H1 (cell line): ENCODE data around the gene CNTN5. TPM values are rescaled to one million over a fixed set of nuclear protein-coding genes. Genes with fewer than 3 reads are reported as not detected.

Source experiments
- CTCF ChIA-PET: fragments of 300-600 bp; sonication (Branson Sonifier 250); formaldehyde crosslinking; loops from one replicate; lab custom pipeline; 2021; ENCODE audit not compliant: partially characterized antibody; lab: Charles Lee
- POLR2A ChIA-PET: fragments of 300-600 bp; sonication (Branson Sonifier 250); formaldehyde crosslinking; loops from one replicate; lab custom pipeline; 2021; ENCODE audit warnings: inconsistent platforms; ENCODE audit not compliant: partially characterized antibody; lab: Charles Lee
- DNase-seq, 2 experiments: peaks; one replicate each; pipeline versions ENCODE4 v3.0.0 to v3.0.0-alpha.2; 2010 to 2022; ENCODE audit warnings: low spot score in 2 of 2, low read depth in 1 of 2, mixed read lengths in 1 of 2
- FAIRE-seq: peaks from 2 replicates; lab custom pipeline; 2011; peaks lifted over from hg19 to GRCh38; lab: Jason Lieb, UNC
- H2AFZ ChIP-seq: 2 replicates; pipeline ENCODE4 v1.8.1; 2012; ENCODE audit warnings: low read length, inconsistent platforms
- H2AK5ac ChIP-seq: 2 replicates; pipeline ENCODE4 v1.6.1; 2013; ENCODE audit warnings: low read depth, low read length
- H2BK120ac ChIP-seq: replicated peaks from 2 replicates; pipeline ENCODE3; 2013; ENCODE audit warnings: low read depth, low read length, inconsistent platforms
- H2BK12ac ChIP-seq: 2 replicates; pipeline ENCODE4 v1.6.1; 2013; ENCODE audit warnings: low read depth, low read length
- H2BK15ac ChIP-seq: 2 replicates; pipeline ENCODE4 v1.6.1; 2013; ENCODE audit warnings: low read length
- H2BK20ac ChIP-seq: 2 replicates; pipeline ENCODE4 v1.6.1; 2013; ENCODE audit warnings: low read length
- H2BK5ac ChIP-seq: 2 replicates; pipeline ENCODE4 v1.6.1; 2013; ENCODE audit warnings: low read depth, low read length
- H3K14ac ChIP-seq: 2 replicates; pipeline ENCODE4 v1.6.1; 2013; ENCODE audit warnings: inconsistent platforms; ENCODE audit not compliant: insufficient read length
- H3K18ac ChIP-seq: 2 replicates; pipeline ENCODE4 v1.6.1; 2013; ENCODE audit warnings: low read length; ENCODE audit errors: extremely low read depth
- H3K23ac ChIP-seq: 2 replicates; pipeline ENCODE4 v1.6.1; 2013; ENCODE audit warnings: inconsistent platforms; ENCODE audit not compliant: insufficient read length
- H3K23me2 ChIP-seq: 2 replicates; pipeline ENCODE4 v1.6.1; 2013; ENCODE audit warnings: low read depth, low read length
- H3K27ac ChIP-seq: 2 replicates; pipeline ENCODE4 v1.6.1; 2011; ENCODE audit warnings: low read depth, low read length, inconsistent platforms
- H3K27me3 ChIP-seq, 4 experiments: replicated peaks in 1 of 4; 1 replicate in 1 of 4; 2 replicates in 3 of 4; pipeline versions ENCODE4 v1.6.1 to v1.8.1; 2011 to 2013; ENCODE audit warnings: low read length in 3 of 4, mild to moderate bottlenecking in 3 of 4, inconsistent platforms in 2 of 4, mixed read lengths in 2 of 4, moderate library complexity in 1 of 4; ENCODE audit not compliant: control insufficient read depth in 3 of 4, insufficient read depth in 3 of 4; ENCODE audit errors: extremely low read depth in 1 of 4
- H3K36me3 ChIP-seq, 4 experiments: 2 replicates each; pipeline versions ENCODE4 v1.6.1 to v1.8.1; 2011 to 2013; ENCODE audit warnings: mild to moderate bottlenecking in 4 of 4, low read length in 3 of 4, moderate library complexity in 2 of 4, control low read depth in 1 of 4, inconsistent platforms in 1 of 4; ENCODE audit not compliant: insufficient read depth in 4 of 4, control insufficient read depth in 2 of 4
- H3K4ac ChIP-seq: replicated peaks from 2 replicates; pipeline ENCODE3; 2013; ENCODE audit warnings: low read length, low read depth, mixed read lengths, inconsistent platforms; ENCODE audit not compliant: insufficient read length
- H3K4me1 ChIP-seq, 4 experiments: replicated peaks in 1 of 4; 1 replicate in 1 of 4; 2 replicates in 3 of 4; pipeline versions ENCODE4 v1.6.1 to v1.8.1; 2011 to 2013; ENCODE audit warnings: low read length in 3 of 4, inconsistent platforms in 2 of 4, mixed read lengths in 1 of 4; ENCODE audit not compliant: insufficient read depth in 4 of 4, control insufficient read depth in 3 of 4
- H3K4me2 ChIP-seq, 2 experiments: 2 replicates each; pipeline versions ENCODE4 v1.6.1 to v1.8.1; 2011 to 2013; ENCODE audit warnings: low read depth in 2 of 2, low read length in 2 of 2, control low read depth in 1 of 2, inconsistent platforms in 1 of 2, mild to moderate bottlenecking in 1 of 2; ENCODE audit not compliant: insufficient read depth in 1 of 2
- H3K4me3 ChIP-seq, 4 experiments: fragments of 200-600, 300-600 bp in 1 of 4; sonication (generic), shearing (Covaris generic), sonication (Bioruptor Twin) in 1 of 4; 2 replicates each; pipeline versions ENCODE4 v1.5.1 to v1.8.1; 2011 to 2016; ENCODE audit warnings: low read length in 4 of 4, low read depth in 3 of 4, control low read depth in 2 of 4, inconsistent platforms in 2 of 4, mild to moderate bottlenecking in 2 of 4, mixed read lengths in 1 of 4, moderate library complexity in 1 of 4; ENCODE audit not compliant: insufficient read depth in 2 of 4; ENCODE audit errors: extremely low read depth in 1 of 4
- H3K56ac ChIP-seq: replicated peaks from 2 replicates; pipeline ENCODE3; 2013; ENCODE audit warnings: low read depth, mild to moderate bottlenecking, mixed read lengths, low read length, inconsistent platforms; ENCODE audit not compliant: insufficient read length
- H3K79me1 ChIP-seq: 2 replicates; pipeline ENCODE4 v1.6.1; 2013; ENCODE audit warnings: low read depth, low read length, control low read depth
- H3K79me2 ChIP-seq, 2 experiments: 2 replicates each; pipeline versions ENCODE4 v1.6.1 to v1.8.1; 2012 to 2013; ENCODE audit warnings: low read length in 2 of 2, mild to moderate bottlenecking in 2 of 2, inconsistent platforms in 1 of 2; ENCODE audit not compliant: insufficient read depth in 2 of 2, control insufficient read depth in 1 of 2
- H3K9ac ChIP-seq, 4 experiments: replicated peaks in 1 of 4; 1 replicate in 1 of 4; 2 replicates in 3 of 4; pipeline versions ENCODE4 v1.6.1 to v1.8.1; 2011 to 2013; ENCODE audit warnings: low read depth in 3 of 4, low read length in 3 of 4, control low read depth in 2 of 4, mild to moderate bottlenecking in 2 of 4, moderate library complexity in 2 of 4, inconsistent platforms in 1 of 4; ENCODE audit errors: extremely low read depth in 1 of 4
- H3K9me3 ChIP-seq, 2 experiments: 2 replicates each; pipeline versions ENCODE4 v1.6.1 to v1.8.1; 2012 to 2013; ENCODE audit warnings: mild to moderate bottlenecking in 2 of 2, moderate library complexity in 2 of 2, control low read depth in 1 of 2, inconsistent platforms in 1 of 2, low read depth in 1 of 2, low read length in 1 of 2, mixed read lengths in 1 of 2; ENCODE audit not compliant: insufficient read depth in 2 of 2
- H4K20me1 ChIP-seq, 2 experiments: replicated peaks in 1 of 2; 2 replicates each; pipeline versions ENCODE3 to v1.8.1; 2011 to 2013; ENCODE audit warnings: inconsistent platforms in 2 of 2, low read length in 2 of 2, mild to moderate bottlenecking in 1 of 2; ENCODE audit not compliant: insufficient read depth in 2 of 2, control insufficient read depth in 1 of 2
- H4K5ac ChIP-seq: 2 replicates; pipeline ENCODE4 v1.6.1; 2013; ENCODE audit warnings: low read length, low read depth, mixed read lengths, inconsistent platforms; ENCODE audit not compliant: insufficient read length
- H4K8ac ChIP-seq: 2 replicates; pipeline ENCODE4 v1.8.0; 2013; ENCODE audit warnings: mild to moderate bottlenecking, moderate library complexity, low read length, inconsistent platforms; ENCODE audit not compliant: insufficient read depth; ENCODE audit errors: extremely low read depth
- H4K91ac ChIP-seq: replicated peaks from 2 replicates; pipeline ENCODE3; 2013; ENCODE audit warnings: low read length, mixed read lengths, inconsistent platforms; ENCODE audit not compliant: insufficient read length
- CHD2 ChIP-seq: IDR thresholded peaks from 2 replicates; pipeline ENCODE4 v1.6.1; 2012; ENCODE audit warnings: low read length, improper control_type of control experiment
- GTF2F1 ChIP-seq: IDR thresholded peaks from 2 replicates; pipeline ENCODE4 v1.6.1; 2012; ENCODE audit warnings: low read depth, low read length, improper control_type of control experiment, borderline replicate concordance
- SIRT6 ChIP-seq: IDR thresholded peaks from one replicate; pipeline ENCODE4 v1.7.1; 2012; ENCODE audit warnings: low read length, inconsistent platforms
- SUZ12 ChIP-seq: fragments of 200-600 bp; sonication (generic); IDR thresholded peaks from 2 replicates; pipeline ENCODE4 v1.6.1; 2012; ENCODE audit warnings: mild to moderate bottlenecking, inconsistent platforms, low read length, moderate library complexity, mixed read lengths
- WGBS, 2 experiments: shearing (Covaris generic) in 1 of 2; methylation state at CpG; one replicate each; pipeline versions ENCODE4 v1.1.6 to v1.1.7; 2013 to 2015; ENCODE audit warnings: low lambda C conversion rate in 2 of 2, mixed read lengths in 2 of 2, inconsistent platforms in 1 of 2, low coverage in 1 of 2, missing lambda C conversion rate in 1 of 2; ENCODE audit not compliant: insufficient replicate concordance in 2 of 2, insufficient coverage in 1 of 2, insufficient read length in 1 of 2; ENCODE audit errors: extremely low coverage in 1 of 2, missing lambda C conversion rate in 1 of 2; 5-methylcytosine and 5-hydroxymethylcytosine counted together
- polyA plus RNA-seq, 7 experiments: library from polyadenylated mRNA; depleted of rRNA in 3 of 7; stranded (reverse) in 5 of 7; unstranded in 2 of 7; fragments of >200 nt in 5 of 7; fragments of 200-250 nt in 2 of 7; gene quantifications; 1 replicate in 5 of 7; 2 replicates in 1 of 7; 4 replicates in 1 of 7; pipeline versions ENCODE4 v1.2.1 to v1.2.3, GENCODE V29; 2011 to 2013; ENCODE audit warnings: missing spikeins in 2 of 7, mixed read lengths in 2 of 7
- total RNA-seq: library from RNA; stranded (reverse); fragmentation: NEBNext Ultra II Directional; extraction: Animal tissue kit (Norgen Biotek cat#: 25700); gene quantifications from 2 replicates; pipeline ENCODE4 v1.2.1, GENCODE V29; 2021
- TF ChIP-seq, protein P1 (sequence below), 3 experiments: IDR thresholded peaks; 1 replicate in 2 of 3; 2 replicates in 1 of 3; pipeline versions ENCODE4 v1.5.1 to v1.6.1; 2011; ENCODE audit warnings: low read length in 3 of 3, mild to moderate bottlenecking in 3 of 3, inconsistent platforms in 2 of 3, low read depth in 1 of 3, moderate library complexity in 1 of 3; ENCODE audit not compliant: insufficient read depth in 1 of 3; ENCODE audit errors: control extremely low read depth in 1 of 3
- TF ChIP-seq, protein P2 (sequence below): IDR thresholded peaks from 2 replicates; pipeline ENCODE4 v1.6.1; 2012; ENCODE audit warnings: low read length, inconsistent platforms

CNTN5 gene
- total and polyA plus RNA-seq, 2 of the 8 experiments (the other 6 are each of a cell fraction or from before 2014, with no cell fraction given): not detected

DNA sequence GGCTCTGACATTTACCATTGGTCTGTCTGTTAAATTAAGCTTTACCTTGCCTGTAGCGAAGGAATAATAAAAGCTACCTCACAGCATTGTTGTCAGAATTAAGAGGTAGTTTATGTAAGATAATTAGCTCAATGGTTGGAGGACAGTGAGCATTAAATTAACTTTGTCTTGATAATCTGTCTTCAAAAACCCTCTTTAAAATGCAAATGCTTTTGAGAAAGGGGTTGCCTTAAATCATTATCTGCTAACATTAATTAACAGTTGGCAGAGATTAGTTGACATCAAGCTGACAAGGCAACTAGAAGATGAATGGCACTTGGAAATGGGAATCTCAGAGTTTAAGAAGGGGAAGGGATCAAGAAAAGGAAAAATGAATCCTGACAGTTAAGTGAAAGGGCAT lies 905.2 kb downstream of the CNTN5 start:
- H3K18ac ChIP-seq: no peak overlapping the region
- 0% methylated on average over 1 of the region's 1 CpG; no CpG with 5 or more reads in 1 of the 2 experiments for WGBS, 2 experiments
- H3K4me1 ChIP-seq: no peaks in the 10 kb centered on the region; a peak in 1 of 7 replicates
- peak overlapping the region in 1 of 4 experiments; percentile 13; a peak in 1 of 8 replicates for H3K4me3 ChIP-seq
- H2BK120ac ChIP-seq: no peak overlapping the region
- H2AK5ac ChIP-seq: no peak overlapping the region
- no peaks in the 10 kb centered on the region for H3K79me1 ChIP-seq
- peak in 1 of 2 experiments; percentile 1 for DNase-seq
- CTCF ChIA-PET: interaction anchor here (1.5 to 5.7 kb wide), 2 partner anchors 14 to 110 kb away, joined by 4 to 30 read pairs; no protein-coding TSS in a partner anchor
- peak overlapping the region in 1 of 2 experiments; percentile 39; a peak in 2 of 4 replicates for H3K4me2 ChIP-seq
- no peak overlapping the region for H2BK15ac ChIP-seq
- H3K79me2 ChIP-seq: no peaks in the 10 kb centered on the region
- H3K23me2 ChIP-seq: no peaks in the 10 kb centered on the region
- H4K20me1 ChIP-seq: no peaks in the 10 kb centered on the region
- H3K27ac ChIP-seq: no peak overlapping the region
- H3K36me3 ChIP-seq: peaks cover 0 to 3% (median 0%) of the 10 kb centered on the region in 4 experiments; a peak in 2 of 8 replicates
- H3K9me3 ChIP-seq: peaks cover 15 to 21% of the 10 kb centered on the region in 2 experiments
- H3K56ac ChIP-seq: no peak overlapping the region
- no peak overlapping the region for H2BK12ac ChIP-seq
- no peak overlapping the region for H3K14ac ChIP-seq
- peaks cover 0 to 3% (median 2%) of the 10 kb centered on the region in 4 experiments; a peak in 2 of 7 replicates for H3K27me3 ChIP-seq
- H3K23ac ChIP-seq: no peak overlapping the region
- no peak overlapping the region for H4K5ac ChIP-seq
- POLR2A ChIA-PET: no interaction called here
- FAIRE-seq: peak; percentile 24
- no peak overlapping the region for H2BK20ac ChIP-seq
- no peak overlapping the region for H2AFZ ChIP-seq
- no peak overlapping the region for H4K91ac ChIP-seq
- no peak overlapping the region for H4K8ac ChIP-seq
- no peak overlapping the region for H2BK5ac ChIP-seq
- H3K9ac ChIP-seq: no peak overlapping the region
- H3K4ac ChIP-seq: no peak overlapping the region
- TF ChIP-seq SIRT6 (no peak), CHD2 (no peak), GTF2F1 (no peak), SUZ12 (no peak)
- TF ChIP-seq, protein P1, sequence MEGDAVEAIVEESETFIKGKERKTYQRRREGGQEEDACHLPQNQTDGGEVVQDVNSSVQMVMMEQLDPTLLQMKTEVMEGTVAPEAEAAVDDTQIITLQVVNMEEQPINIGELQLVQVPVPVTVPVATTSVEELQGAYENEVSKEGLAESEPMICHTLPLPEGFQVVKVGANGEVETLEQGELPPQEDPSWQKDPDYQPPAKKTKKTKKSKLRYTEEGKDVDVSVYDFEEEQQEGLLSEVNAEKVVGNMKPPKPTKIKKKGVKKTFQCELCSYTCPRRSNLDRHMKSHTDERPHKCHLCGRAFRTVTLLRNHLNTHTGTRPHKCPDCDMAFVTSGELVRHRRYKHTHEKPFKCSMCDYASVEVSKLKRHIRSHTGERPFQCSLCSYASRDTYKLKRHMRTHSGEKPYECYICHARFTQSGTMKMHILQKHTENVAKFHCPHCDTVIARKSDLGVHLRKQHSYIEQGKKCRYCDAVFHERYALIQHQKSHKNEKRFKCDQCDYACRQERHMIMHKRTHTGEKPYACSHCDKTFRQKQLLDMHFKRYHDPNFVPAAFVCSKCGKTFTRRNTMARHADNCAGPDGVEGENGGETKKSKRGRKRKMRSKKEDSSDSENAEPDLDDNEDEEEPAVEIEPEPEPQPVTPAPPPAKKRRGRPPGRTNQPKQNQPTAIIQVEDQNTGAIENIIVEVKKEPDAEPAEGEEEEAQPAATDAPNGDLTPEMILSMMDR (IDR thresholded peaks at IDR 0.05; ENCODE audit: control extremely low read depth in 1 of 3, insufficient read depth in 1 of 3, low read depth in 1 of 3, low read length in 3 of 3): no peak
- TF ChIP-seq, protein P2, sequence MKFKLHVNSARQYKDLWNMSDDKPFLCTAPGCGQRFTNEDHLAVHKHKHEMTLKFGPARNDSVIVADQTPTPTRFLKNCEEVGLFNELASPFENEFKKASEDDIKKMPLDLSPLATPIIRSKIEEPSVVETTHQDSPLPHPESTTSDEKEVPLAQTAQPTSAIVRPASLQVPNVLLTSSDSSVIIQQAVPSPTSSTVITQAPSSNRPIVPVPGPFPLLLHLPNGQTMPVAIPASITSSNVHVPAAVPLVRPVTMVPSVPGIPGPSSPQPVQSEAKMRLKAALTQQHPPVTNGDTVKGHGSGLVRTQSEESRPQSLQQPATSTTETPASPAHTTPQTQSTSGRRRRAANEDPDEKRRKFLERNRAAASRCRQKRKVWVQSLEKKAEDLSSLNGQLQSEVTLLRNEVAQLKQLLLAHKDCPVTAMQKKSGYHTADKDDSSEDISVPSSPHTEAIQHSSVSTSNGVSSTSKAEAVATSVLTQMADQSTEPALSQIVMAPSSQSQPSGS: no peak
